GM12873 (cell line): ENCODE measurements around the gene CKMT1A.

Experiments used
- CTCF ChIP-seq: IDR thresholded peaks from 2 replicates; pipeline ENCODE4 v1.5.1; 2012; ENCODE audit warnings: low read depth, mild to moderate bottlenecking, moderate library complexity, low read length, control low read depth; ENCODE audit not compliant: insufficient read depth; ENCODE audit errors: missing control alignments

Gene CKMT1A

DNA sequence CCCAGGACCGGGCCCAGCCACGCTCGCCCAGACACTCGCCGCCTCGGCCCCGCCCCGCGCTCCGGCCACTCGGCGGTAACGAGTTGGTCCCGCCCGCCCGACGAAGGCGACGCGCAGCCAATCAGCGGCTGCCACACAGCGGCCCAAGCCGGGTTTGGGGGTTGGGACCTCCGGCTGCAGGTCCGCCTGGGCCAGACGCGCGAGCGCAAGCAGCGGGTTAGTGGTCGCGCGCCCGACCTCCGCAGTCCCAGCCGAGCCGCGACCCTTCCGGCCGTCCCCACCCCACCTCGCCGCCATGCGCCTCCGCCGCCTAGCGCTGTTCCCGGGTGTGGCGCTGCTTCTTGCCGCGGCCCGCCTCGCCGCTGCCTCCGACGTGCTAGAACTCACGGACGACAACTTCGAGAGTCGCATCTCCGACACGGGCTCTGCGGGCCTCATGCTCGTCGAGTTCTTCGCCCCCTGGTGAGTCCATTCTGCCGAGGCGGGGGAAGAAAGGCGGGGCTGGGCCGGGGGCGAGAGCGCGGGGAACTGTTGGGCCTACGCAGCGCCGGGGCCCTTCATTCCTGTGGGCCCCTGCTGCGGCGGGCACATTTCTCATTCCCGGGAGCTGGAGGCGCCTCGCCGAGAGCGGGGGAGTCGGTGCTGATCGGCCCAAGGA, 52.7 kb downstream of the CKMT1A start, which contains the start of gene PDIA3:
TSS of gene PDIA3 (plus strand) at position 194 of the 658 bp plus-strand sequence. CDS start at position 296, 102 bp downstream.
- TF ChIP-seq CTCF, result peak; percentile 32

DNA sequence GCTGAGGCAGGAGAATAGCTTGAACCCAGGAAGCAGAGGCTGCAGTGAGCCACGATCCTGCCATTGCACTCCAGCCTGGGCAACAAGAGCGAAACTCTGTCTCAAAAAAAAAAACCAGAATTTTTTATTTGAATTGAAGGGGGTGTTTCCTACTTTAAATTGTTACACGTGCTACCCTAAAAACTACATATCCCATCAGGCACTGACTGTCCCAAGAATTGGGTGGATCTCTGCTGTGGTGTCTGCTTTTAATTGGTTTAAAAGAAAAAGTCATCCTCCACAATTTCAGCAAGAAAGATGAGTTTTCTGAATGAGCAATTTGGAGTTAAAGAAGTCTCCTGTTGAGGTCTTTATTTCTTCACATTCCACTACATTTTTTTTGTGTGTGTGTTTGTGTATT, 54.7 kb downstream of the CKMT1A start:
- TF ChIP-seq CTCF, result no peak
